GM19395 (cell line): ENCODE results near the gene PACS2.

Experiments used
- ATAC-seq: cut with Tn5 transposase; IDR thresholded peaks from one replicate; pipeline ENCODE4 v1.9.1; 2021; ENCODE audit warnings: mild to moderate bottlenecking, moderate library complexity; ENCODE audit not compliant: unreplicated experiment

Gene PACS2

DNA sequence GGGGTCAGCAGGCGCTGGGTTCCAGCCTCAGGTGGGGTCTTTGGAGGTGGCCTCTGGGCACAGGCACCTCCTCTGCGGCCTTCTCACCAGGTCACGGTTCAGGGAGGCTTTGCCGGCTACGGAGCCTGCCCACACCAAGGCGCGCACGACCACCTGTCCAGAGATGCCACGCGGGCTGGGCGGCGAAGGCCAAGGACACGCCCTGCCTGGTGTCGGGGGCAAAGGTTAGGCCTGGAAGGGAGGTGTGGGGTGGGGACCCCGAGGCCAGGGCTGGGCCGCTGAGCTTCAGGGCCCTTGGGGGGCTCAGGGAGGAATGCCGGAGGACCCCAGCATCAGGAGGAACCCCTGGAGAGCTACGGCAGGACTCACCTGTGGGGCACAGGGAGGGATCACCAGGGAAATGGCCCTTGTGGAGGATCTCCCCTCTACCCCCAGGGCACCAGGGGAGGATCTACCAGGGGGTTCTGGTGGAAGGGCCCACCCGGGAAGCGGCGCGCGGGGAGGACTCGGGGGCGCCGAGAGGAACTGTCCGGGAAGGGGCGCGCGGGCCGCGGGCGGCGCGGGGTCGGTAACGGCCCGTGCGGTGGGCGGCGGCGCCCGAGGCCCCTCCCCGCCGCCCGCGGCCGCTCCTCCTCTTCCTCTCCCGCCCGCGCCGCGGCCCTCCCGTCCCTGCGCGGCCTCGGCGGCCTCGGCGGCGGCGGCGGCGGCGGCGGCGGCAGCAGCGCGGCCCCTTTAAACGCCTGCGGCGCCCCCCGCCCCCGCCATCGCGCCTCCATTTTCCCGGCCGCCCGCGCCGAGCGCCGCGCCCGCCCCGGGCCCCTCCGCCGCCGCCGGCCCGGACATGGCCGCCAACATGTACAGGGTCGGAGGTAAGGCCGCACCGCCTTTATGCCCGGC, 104.9 kb downstream of the PACS2 start, which contains the start of gene MTA1:
Gene MTA1, plus strand, starts transcription at position 633 of the 897 bp plus-strand sequence. Its CDS starts 209 bp downstream, at position 842.
- peak; percentile 47 for ATAC-seq

DNA sequence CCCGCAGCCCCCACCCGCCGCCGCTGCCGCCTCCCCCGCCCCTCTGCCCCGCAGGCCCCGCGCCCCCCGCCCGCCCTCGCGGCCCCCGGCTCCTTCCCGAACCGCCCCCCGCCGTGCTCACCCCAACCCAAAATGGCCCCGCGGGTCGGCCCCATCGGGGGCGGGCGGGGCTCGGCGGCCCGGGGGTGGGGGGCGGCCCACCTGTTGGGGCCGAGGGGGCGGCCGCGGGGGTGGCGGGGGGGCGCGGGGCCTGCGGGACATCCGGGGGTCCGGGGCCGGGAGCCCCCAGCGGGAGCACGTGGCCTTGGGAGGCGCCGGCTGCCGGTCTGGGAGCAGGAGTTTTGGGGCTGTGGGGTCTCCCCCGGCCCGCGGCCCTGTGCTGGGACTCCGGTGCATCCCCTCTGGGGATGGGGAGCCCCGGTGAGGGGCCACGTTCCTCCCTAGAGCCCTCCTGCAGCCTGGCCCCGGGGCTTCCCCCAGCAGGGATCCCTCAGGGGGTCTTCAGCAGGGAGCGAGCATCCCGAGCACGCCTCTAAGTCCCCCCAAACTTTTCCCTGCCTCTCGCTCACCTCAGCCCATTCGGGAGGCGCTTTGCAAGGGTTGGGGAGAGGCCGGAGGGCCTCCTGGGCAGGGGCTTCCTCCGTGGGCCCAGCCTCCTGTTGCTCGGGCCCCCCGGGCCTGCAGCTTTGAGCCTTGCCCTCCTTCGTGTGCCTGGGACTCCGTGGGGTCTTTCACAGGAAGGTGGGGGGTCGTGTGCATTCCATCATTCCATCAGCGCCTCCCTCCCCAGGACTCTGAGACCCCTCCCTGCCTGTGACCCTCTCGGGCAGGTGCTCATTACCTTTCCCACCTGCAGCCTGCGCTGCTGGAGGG, 105.8 kb downstream of the PACS2 start:
- no peak for ATAC-seq

DNA sequence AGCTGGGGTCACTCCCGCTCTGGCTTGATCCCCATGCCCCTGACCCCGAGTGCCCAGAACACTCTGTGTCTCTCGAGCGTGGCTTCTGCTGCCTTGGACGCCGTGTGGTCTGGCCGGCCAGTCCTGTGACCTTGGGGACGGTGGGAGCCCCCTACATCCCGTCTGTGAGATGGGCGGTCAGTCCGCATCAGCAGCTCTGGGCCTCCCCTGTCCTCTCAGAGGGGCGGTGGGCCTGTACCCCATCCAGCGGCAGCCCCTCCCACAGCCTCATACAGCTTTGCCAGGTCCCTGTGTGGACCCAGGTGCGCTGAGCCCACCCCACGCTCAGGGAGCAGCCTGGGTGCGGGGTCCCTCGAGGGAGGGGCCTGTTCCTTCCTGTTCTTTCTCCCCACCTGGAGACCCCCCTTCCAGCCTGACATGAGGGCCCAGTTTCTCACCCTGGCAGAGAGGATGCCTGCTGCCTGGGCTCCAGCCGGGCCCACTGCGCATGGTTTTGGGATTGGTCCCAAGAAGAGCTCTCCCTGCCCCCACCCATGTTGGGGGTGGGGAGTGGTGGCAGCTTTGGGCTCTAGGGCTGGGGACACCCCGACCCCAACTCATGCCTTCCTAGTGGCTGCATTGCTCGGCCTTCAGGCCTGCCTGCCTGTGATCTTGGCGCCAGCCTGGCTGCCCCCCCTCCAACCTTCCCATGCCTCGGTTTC, 106.6 kb downstream of the PACS2 start:
- ATAC-seq: no peak

DNA sequence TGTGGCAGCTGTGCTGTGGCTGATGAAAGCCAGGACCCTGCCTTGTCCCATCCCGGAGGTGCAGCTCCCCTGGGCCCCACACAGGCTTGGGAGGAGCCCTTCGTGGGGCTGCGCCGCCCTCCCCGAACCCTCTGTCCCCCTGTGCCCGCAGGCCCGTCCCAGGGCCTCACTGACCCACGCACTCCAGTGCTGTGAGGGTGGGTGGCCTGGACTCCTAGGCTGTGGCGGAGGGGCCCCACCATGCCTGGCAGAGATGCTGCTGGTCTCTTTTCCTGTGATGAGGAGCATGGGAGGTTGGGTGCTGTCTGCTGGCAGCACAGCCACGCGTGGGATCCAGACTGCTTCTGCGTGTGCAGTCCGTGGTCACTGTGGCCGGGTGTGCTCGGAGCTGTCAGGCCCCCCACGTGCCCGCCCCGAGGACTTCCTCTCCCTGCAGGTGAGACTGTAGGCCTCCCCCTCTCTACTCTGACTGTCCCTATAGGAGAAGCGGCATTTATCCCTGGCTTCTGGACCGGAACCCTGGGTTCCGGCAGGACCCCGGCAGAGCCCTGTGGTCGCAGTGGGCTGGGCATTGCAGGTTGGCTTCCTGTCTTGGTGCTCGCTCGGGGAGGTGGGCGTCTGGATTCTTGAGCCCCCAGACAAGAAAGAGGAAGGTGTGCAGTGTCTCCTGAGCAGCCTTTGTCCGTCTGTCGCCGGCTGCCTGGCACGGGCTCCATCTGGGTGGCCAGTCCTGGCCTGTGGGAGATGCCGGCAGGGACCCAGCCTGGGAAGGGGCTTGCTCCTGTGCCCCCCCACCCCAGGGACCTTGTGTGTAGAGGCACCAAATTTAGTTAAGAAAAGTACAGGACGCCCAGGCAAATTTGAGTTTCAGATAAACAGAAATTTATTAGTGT, 107.4 kb downstream of the PACS2 start:
- no peak for ATAC-seq

DNA sequence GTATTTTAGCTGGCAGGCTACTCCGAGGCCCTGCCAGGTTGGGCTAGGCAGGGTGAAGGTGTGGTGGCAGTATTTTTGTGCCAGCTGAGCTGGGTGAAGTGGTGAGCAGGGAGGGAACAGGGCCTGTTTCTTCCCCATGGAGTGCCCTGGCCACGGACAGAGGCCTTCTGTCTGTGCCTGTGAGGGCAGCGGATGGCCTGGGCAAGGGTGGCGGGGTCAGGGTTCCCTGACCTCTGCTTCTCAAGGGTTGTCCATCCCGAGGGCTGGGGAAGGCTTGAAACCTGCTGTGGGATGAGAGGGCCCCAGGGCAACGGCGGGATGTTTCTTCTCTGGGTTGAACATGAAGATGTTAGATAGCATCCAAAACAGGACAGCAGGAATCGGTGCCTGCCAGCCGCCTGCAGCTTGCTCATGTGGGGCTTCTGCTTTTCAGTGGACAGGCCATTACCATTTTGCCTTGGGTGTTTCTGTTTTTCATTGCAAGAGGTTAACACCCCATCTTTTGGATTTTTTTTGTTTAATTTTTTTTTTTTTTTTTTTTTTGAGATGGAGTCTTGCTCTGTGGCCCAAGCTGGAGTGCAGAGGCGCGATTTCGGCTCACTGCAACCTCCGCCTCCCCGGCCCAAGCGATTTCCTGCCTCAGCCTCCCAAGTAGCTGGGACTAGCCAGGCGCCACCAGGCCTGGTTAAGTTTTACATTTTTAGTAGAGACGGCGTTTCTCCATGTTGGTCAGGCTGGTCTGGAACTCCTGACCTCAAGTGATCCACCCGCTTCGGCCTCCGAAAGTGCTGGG, 108.3 kb downstream of the PACS2 start:
- no peak for ATAC-seq

DNA sequence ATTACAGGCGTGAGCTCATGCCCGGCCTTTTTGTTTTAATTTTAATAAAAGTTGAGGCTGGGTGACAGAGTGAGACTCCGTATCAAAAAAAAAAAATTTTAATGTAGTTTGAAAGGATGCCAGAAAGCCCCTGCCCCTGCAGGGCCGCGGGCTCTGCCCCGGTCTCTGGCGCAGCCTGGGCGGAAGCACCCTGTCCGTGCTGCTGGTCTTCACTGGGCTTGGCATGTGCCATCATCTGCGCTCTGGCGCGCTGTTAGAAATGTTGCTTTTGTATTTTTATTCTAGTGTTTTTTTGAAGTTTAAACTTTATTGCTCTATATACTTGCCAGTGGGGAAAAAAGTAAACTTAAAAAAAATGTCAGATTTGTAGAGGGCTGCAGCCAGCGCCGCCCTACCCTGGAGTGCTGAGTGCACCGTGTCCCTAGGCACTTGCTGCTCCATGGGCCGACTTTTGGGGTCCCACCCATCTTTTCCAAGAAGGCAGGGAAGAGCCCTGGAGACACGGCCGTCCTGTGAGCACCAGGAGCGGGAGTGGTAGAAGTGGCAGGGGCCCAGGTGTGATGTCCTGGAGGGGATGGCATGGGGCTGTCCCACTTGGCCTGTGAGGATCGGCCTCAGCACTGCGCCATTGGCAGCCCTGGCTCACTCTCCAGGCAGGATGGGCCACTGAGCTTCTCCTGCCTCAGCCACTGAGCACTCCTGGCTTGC, 109.1 kb downstream of the PACS2 start:
- no peak for ATAC-seq

DNA sequence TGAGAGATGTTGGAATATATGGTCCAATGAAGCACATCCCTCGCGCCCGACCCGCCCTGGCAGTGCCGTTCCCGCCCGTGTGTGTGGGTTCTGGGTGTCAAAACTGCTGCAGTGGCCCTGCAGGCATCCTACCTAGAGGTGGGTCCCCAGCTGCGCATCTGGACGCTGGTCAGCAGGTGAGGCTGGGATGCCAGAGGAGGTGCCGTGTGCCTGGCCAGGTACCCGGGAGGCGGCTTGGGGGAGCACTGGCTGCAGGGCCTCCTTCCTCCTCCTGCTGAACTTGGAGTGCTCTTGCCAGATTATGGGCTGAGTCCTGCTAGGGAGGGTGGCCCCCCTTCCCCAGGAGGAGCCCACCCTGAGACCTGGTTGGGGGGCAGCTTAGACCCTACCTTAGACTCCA, 110.3 kb downstream of the PACS2 start:
- ATAC-seq: no peak

DNA sequence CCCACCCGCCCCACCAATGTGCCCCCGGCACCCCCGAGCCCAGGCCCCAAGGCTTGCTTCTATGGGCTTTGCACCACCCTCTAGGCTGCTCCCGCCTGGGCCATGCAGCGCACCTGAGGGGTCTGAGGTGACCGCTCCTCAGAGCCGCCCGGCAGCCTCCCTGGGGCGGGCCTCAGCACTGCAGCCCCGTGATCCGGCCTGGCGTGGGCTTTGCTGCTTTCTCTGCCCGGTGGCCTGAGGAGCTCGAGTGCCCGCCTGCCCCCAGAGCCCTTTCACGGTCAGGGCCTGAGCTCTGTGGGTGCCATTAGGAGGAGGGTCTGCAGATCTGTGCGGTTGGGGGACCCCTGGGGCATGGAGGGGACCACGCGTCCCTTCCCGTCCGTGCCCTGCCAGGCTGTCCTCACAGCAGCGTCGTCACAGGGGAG, 111.3 kb downstream of the PACS2 start:
- no peak for ATAC-seq

DNA sequence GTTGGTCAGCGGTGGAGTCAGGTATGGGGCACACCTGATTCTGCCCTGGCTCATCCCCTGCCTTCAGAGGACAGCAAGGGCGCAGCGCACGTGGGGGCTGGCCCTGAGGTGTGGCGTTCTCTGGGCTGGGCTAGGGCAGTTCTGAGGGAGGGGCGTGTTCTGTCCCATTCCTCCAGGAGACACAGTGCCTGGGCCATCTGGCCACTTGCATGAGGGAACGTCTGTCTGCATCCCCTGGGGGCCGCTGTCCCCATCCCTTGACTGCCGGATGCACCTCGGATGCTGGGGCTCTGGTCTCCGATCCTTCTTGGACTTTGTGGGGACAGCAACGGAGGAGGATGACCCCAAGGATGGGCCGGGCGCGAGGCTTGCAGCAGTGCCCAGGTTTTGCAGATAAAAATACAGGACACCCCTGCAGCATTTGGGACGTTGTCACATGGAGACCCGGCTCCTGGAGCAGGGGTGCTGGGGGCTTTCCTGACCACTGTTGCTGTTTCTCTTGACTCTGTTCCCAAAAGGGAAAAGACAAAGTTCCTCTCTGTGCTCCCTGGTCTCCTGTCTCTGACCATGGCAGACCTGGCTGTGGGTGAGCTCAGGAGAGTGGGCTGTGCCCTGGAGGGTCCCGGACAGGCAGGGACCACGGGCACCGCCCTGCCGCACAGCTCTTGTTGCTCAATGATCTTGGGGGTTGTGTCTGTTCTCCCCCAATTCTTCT, 112.0 kb downstream of the PACS2 start:
- ATAC-seq: no peak

DNA sequence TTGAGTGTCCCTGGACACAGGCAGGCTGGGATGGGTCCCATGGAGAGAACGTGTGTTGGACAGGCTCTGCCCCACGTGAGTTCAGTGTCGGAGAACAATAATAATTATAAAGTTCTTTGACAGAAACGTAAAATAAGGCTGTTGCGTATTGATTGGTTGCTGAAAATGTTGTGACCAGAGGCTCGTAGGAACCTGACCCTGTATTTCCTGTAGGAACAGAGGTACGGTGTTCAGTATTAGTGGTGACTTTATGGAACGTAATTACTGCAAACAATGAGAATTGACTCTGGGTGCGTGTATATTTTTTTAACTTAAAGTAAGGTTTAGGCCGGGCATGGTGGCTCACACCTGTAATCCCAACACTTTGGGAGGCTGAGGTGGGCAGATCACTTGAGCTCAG, 112.9 kb downstream of the PACS2 start:
- ATAC-seq: no peak

DNA sequence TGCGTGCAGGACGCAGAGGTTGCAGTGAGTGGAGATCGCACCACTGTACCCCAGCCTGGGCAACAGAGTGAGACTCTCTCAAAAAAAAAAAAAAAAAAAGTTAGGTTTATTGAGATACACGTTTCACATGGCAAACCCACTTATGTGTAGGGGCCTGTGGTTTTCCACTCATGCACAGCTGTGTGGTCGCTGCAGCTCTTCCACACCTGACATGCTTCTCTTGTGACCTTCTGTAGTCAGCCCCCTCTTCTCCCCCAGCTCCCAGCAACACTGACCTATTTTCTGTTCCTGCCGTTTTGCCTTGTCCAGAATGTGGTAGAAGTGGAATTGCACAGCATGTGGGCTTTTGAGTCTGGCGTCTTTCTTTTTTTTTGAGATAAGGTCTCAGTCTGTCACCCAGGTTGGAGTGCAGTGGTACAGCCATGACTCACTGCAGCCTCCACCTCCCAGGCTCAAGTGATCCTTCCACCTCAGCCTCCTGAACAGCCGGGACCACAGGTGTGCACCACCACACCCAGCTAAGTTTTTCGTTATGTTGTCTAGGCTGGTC, 113.5 kb downstream of the PACS2 start:
- no peak for ATAC-seq

DNA sequence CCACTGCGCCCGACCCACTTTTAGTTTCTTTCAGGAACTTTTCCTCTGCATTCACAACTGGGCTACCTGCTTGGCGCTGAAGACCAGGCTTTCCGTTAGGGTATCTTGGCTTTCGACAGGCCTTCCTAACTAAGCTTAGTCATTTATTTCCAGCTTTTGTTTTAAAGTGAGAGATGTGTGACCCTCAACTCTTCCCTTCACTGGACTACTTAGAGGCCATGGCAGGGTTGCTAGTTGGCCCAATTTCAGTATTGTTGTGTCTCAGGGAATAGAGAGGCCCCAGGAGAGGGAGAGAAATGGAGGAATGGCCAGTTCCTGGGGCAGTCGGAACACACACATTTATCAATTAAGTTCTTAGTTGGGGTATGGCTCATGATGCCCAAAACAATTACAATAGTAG, 115.5 kb downstream of the PACS2 start:
- ATAC-seq: no peak

DNA sequence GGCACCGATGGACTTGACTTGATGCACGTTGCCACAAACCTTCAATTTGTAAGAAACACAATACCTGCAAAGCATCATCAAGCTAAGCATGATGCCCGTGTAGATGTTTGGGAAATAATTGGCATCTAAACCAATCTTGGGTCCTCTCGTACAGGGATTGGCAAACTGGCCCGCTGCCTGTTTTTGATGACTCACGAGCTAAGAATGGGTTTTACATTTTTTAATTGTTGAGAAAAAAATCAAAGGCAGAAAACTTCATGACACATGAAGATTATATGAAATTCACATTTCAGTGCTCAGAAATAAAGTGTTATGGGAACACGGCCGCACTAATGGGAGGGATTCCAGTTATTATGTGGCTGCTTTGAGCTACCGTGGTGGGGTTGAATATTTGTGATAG, 116.0 kb downstream of the PACS2 start:
- no peak for ATAC-seq

DNA sequence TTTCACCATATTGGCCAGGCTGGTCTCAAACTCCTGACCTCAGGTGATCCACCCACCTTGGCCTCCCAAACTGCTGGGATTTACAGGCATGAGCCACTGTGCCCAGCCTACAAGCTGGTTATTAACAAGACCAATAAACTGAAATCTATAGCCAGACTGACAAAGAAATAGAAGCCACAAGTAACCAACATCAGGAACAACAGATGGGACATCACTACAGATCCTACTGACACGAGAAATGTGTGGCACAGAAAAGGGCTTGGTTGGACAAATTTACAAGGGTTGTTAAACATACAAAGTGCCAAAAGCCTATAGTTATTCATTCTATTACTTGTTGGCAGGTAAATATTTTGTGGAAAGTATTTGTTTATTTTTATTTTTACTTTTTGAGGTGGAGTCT, 116.7 kb downstream of the PACS2 start:
- no peak for ATAC-seq

DNA sequence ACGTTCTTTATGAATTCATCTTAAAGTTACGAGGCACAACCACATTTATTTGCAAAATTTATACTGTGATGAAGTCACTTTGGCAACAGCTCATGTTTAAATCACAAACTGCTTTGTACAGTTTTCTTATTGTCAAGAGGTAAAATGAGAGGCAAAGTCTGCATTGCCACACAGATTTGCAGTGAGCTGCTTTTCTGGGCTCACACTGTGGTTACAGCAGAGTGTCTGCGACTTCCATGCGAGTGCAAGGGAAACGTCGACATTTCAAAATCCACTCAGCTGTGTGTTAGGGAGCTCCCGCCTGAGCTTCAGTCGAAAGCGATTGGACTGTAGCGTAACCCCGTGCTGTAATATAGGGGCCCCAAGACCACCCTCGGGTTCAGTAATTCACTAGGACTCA, 118.1 kb downstream of the PACS2 start:
- no peak for ATAC-seq

DNA sequence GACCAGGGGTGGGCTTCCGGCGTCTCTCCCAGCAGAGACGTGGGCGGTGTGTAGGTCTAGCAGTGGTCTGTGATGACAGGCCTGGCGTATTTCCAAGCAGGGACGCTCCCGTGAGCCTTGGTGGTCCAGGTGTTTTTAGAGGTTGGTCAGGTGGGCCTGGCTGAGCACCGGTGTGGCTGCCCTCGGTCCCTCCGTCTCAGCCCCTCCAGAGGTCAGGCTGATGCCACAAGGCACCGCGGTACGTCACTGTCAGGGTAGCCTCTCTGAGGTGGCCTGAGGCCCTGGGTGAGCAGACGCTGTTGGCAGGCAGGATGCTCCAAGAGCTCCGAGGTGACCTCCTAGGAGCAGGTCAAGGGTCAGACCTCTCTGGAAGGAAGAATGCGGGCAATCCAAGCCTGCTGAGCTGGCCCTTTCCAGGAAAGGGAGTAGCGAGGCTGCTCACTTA, 118.6 kb downstream of the PACS2 start:
- ATAC-seq: no peak

DNA sequence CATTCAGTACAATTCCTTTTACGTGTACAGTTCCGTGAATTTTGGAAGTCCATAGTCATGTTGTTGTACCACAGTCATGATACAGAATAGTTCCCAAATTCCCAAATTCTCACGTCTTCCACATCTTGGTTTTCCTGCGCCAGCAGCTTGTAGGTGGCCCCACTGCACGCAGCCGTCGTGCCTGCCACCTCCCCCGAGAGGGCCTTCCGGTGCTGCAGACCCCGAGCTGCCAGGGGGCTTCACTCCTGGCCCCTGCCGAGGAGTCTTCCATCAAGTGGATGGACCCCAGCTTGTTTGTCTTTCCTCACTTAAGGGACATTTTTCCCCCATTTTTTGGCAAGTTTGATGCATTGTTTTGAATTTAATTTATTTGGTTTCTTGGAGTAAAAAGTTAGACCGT, 121.9 kb downstream of the PACS2 start:
- no peak for ATAC-seq
